ENCODE results near the gene SDR42E2. TPM values are rescaled to one million over a fixed set of nuclear protein-coding genes. Genes with fewer than 3 reads are reported as not detected.
"Not testable (repeated sequence)": the region's sequence is repeated elsewhere in the genome, so short reads cannot be mapped to it uniquely, and the experiment has no call there.

The SDR42E2 gene
- total RNA-seq, 1 donor from 2014 or later = not detected

GRCh38 chr16:22188595-22189442 is 26.5 kb downstream of the SDR42E2 start:
- peak; percentile 4 for DNase-seq (ENCODE audit: missing footprints)
- ATAC-seq = no peak
- intact Hi-C loops (cut with DNase I) = loop anchor here (2.0 kb wide), 2 partner anchors 188 to 236 kb away; partner anchors contain the start of genes PDZD9 and UQCRC2

GRCh38 chr16:22189473-22190080 is 27.3 kb downstream of the SDR42E2 start:
- intact Hi-C loops (cut with DNase I) = loop anchor here (2.0 to 10.0 kb wide), 4 partner anchors 189 to 1025 kb away; partner anchors contain the start of genes PDZD9 and UQCRC2
- DNase-seq (ENCODE audit: missing footprints) = peak; percentile 78
- no peak for ATAC-seq

- intact Hi-C loops (cut with DNase I) = loop anchor here (10.0 kb wide), 2 partner anchors 685 to 1025 kb away; no protein-coding TSS in a partner anchor
- peak; percentile 81 for ATAC-seq
- DNase-seq (ENCODE audit: missing footprints) = peak; percentile 100
Observed at GRCh38 chr16:22190081-22190775, 27.9 kb downstream of the SDR42E2 start.

- intact Hi-C loops (cut with DNase I) = loop anchor here (10.0 kb wide), 2 partner anchors 686 to 1026 kb away; no protein-coding TSS in a partner anchor
- ATAC-seq = peak; percentile 81
- DNase-seq (ENCODE audit: missing footprints) = peak; percentile 100
Observed at GRCh38 chr16:22190776-22191531, 28.6 kb downstream of the SDR42E2 start.

- ATAC-seq (no peak), DNase-seq (ENCODE audit: missing footprints) (no peak)
- intact Hi-C loops (cut with DNase I) = loop anchor here (10.0 kb wide), 2 partner anchors 687 to 1027 kb away; no protein-coding TSS in a partner anchor
Observed at GRCh38 chr16:22191532-22192260, 29.4 kb downstream of the SDR42E2 start.

- DNase-seq (ENCODE audit: missing footprints) = peak; percentile 88
- intact Hi-C loops (cut with DNase I) = loop anchor here (10.0 kb wide), 2 partner anchors 688 to 1028 kb away; no protein-coding TSS in a partner anchor
- peak; percentile 13 for ATAC-seq
Observed at GRCh38 chr16:22192261-22193062, 30.2 kb downstream of the SDR42E2 start.

GRCh38 chr16:22193063-22193411 is 30.7 kb downstream of the SDR42E2 start:
- intact Hi-C loops (cut with DNase I) = loop anchor here (10.0 kb wide), 2 partner anchors 688 to 1028 kb away; no protein-coding TSS in a partner anchor
- no peak for ATAC-seq
- DNase-seq (ENCODE audit: missing footprints) = no peak

GRCh38 chr16:22194707-22195444 is 32.6 kb downstream of the SDR42E2 start:
- no peak for DNase-seq (ENCODE audit: missing footprints)
- intact Hi-C loops (cut with DNase I) = loop anchor here (1.0 to 10.0 kb wide), 4 partner anchors 102 to 1030 kb away; partner anchors contain the start of genes CDR2 and POLR3E
- ATAC-seq = no peak

- DNase-seq (ENCODE audit: missing footprints) (no peak), ATAC-seq (no peak)
- intact Hi-C loops (cut with DNase I) = loop anchor here (1.0 to 10.0 kb wide), 4 partner anchors 102 to 1031 kb away; partner anchors contain the start of genes CDR2 and POLR3E
Observed at GRCh38 chr16:22195445-22195694, 33.1 kb downstream of the SDR42E2 start.

GRCh38 chr16:22195695-22196558 is 33.6 kb downstream of the SDR42E2 start:
- intact Hi-C loops (cut with DNase I) = loop anchor here (1.0 to 10.0 kb wide), 4 partner anchors 101 to 1031 kb away; partner anchors contain the start of genes CDR2 and POLR3E
- peak; percentile 91 for DNase-seq (ENCODE audit: missing footprints)
- ATAC-seq = peak; percentile 30

- ATAC-seq = not testable (repeated sequence)
- intact Hi-C loops (cut with DNase I) = loop anchor here (10.0 kb wide), 2 partner anchors 692 to 1032 kb away; no protein-coding TSS in a partner anchor
Observed at GRCh38 chr16:22196559-22197168, 34.4 kb downstream of the SDR42E2 start.

GRCh38 chr16:22198547-22199293 is 36.4 kb downstream of the SDR42E2 start:
- intact Hi-C loops (cut with DNase I) = loop anchor here (10.0 kb wide), 2 partner anchors 694 to 1034 kb away; no protein-coding TSS in a partner anchor
- DNase-seq (ENCODE audit: missing footprints) = no peak
- no peak for ATAC-seq

More at GRCh38 chr16:22196559-22197168, 34.4 kb downstream of the SDR42E2 start:
- not testable (repeated sequence) for DNase-seq (ENCODE audit: missing footprints)

GRCh38 chr16:22202261-22202637 is 39.9 kb downstream of the SDR42E2 start:
- DNase-seq (ENCODE audit: missing footprints) = no peak
- intact Hi-C loops (cut with DNase I) = no loop called here
- no peak for ATAC-seq

- DNase-seq (ENCODE audit: missing footprints) (no peak), ATAC-seq (no peak)
- intact Hi-C loops (cut with DNase I) = no loop called here
Observed at GRCh38 chr16:22203091-22203490, 40.8 kb downstream of the SDR42E2 start.

Data from Right ventricle myocardium inferior (tissue), 1 donor.